Activated T-cell treated with anti-CD3 and anti-CD28 coated beads for 24 hours (primary cell): ENCODE data around the gene RLF.
"Not testable (repeated sequence)": the region's sequence is repeated elsewhere in the genome, so short reads cannot be mapped to it uniquely, and the experiment has no call there.

ENCODE experiments used
- DNase-seq: peaks from one replicate; pipeline ENCODE4 v3.0.0-alpha.2; 2020; ENCODE audit warnings: low read depth

RLF gene

DNA sequence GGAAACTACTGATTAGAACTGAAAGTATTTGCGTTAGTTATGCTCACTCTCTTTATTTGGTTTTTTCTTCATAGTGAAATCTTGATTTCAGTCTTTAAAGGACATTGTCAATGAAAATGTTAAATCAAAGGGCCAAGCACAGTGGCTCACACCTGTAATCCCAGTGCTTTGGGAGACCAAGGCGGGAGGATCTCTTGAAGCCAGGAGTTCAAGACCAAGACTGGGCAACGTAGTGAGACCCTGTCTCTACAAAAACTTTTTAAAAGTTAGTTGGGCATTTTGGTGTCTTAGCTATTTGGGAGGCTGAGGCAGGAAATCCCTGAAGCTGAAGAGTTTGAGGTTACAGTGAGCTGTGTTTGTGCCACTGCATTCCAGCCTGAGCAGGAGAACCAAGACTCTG lies 13.6 kb downstream of the RLF start:
- DNase-seq = no peak

DNA sequence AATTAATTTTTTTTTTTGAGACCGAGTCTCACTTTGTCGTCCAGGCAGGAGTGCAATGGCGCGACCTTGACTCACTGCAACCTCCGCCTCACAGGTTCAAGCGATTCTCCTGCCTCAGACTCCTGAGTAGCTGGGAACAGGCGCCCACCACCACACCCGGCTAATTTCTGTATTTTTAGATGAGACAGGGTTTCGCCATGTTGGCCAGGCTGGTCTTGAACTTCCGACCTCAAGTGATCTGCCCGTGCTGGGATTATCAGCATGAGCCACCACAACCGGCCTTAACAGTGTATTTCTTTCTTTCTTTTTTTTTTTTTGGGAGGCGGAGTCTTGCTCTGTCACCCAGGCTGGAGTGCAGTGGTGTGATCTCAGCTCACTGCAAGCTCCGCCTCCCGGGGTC lies 15.8 kb downstream of the RLF start:
- DNase-seq = not testable (repeated sequence)

DNA sequence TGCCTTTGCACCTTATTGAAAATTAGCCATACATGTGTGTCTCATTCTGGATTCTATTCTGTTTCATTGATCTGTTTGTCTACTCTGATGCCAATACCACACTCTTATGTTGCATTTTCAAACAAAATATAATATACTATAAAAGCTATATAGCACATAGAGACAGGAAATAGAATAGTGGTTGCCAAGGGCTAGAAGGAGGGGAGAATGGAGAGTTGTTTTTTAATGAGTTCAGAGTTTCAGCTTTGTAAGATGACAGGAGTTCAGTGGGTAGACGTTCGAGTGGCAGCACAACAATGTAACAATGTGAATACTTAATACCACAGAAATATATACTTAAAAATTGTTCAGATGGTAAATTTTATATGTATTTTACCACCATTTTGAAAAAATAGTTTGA lies 17.0 kb downstream of the RLF start:
- DNase-seq = no peak

DNA sequence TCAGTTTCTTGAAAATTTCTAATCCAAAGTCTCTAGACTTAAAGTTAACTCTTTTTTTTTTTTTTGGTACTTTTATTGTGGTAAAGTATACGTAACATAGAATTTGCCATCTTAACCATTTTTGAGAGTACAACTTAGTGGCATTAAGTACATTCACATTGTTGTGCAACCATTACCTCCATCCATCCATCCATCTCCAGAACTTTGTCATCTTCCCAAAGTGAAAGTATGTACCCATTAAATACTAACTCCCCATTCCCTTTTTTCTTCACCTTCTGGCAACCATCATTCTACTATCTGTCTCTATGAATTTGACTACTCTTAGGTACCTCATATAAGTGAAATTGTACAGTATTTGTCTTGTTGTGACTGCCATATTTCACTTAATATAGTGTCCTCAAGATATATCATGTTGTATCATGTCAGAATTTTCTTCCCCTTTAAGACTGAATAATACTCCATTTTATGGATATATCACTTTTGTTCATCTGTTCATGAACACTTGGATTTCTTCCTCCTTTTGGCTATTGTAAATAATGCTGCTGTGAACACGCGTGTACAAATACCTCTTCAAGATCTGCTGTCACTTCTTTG lies 18.4 kb downstream of the RLF start:
- no peak for DNase-seq

DNA sequence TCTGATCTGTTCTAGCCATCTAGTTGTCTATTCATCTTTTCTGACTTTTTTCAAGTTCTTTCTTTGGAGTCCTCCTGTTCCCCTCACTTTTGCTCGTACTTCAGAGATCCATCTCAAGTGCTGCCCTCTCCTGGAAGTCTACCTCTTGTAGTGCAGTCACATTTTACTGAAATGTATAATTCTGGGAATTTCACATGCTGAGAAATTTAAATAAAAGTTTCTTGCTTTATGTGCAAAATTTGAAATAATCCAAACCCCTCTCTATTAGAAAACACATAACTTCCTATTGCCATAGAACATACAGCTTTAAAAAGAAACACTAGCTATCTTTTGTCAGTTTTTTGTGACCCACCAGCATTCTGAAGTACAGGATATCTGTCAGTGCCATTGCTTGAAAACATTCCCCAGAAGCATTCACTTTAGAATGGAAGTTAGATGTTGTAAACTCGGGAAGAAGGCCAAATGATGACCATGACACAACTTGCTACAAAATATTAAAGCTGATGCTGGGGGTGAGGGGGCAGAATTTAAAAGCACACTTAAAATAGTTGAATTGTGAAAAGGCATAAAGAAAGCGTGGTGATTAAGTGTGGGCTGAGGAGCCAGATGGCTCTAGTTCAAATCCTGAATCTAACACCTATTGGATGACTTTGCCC lies 22.0 kb downstream of the RLF start:
- DNase-seq = no peak

DNA sequence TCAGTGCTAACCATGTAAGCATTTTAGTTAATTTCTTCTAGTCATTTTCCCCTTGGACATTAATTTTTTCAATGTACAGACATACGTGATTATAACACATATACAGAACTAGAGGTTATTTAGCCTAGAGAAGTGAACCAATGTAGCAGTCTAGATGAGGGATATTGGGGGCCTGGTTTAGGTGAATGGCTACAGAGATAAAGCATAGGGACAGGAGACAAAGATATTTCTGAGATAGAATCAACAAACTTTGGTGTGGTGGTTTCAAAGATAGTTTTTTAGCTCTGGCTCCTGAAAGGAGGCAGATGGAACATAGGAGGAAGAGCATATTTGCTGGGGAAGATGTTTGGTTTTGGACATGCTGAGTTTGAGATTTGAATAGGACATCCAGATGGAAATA lies 23.0 kb downstream of the RLF start:
- no peak for DNase-seq

DNA sequence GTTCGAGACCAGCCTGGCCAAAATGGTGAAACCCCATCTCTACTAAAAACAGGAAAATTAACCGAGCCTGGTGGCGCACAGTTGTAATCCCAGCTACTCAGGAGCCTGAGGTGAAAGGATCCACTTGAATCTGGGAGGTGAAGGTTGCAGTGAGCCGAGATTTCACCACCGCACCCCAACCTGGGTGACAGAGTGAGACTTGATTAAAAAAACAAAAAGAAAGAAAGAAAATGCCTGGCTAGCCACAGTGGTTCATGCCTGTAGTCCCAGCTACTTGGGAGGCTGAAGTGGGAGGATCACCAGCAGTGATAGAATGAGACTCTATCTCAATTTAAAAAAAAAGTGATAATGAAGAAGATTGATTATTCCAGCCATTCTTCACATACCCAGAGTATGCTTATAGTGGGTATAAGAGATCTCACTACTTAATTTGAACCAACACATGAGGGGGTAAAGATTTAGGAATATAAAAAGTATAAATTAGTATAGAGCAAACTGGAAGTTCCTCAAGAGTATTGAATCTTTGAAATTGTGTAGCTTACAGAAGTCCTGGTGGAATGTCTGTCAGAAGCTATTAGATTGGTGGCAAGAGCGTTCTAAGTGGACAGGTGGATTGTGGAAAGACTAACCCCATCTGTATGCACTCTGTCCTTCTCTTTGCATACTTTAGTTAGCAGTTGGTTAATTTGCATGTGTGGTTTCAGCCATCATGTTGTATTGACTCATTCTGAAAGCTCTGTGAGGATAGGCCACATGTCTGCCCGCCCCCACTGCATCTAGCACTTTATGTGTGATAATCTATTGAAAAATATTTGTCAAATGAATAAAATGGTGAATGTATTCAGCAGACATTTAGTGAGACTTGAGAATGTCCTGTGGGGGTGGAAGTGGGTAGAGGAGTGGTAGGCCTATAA lies 25.0 kb downstream of the RLF start:
- peak; percentile 40 for DNase-seq

DNA sequence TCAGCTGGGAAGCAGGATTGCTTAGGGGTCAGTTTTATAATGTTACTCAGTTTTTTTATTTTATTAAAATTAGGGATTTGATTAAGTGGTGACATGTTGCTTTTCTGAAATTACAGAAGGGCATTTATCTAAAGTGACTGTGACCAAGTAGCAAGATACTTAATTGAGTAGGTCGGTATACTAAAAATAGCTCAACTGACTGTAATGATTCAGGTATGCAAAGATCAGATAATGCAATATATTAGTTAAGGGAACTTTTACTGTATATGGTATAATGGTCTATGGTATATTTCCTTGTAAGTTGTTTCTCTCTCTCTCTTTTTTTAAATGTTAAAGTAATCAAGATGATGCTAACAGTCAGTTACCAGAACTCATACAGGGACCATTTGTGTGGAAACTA lies 26.2 kb downstream of the RLF start:
- no peak for DNase-seq

DNA sequence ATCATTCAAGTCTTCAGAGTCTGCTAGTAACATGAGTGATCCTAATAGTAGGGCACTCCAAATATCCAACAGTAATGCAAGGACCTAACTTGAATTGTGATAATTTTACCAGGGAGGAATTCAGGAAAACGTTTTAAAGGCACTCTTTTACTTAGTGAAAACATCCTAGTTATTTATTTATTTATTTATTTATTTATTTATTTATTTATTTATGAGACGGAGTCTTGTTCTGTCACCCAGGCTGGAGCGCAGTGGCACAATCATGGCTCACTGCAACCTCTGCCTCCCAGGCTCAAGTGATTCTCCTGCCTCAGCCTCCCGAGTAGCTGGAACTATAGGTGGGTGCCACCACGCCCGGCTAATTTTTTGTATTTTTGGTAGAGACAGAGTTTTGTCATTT lies 33.5 kb downstream of the RLF start:
- not testable (repeated sequence) for DNase-seq

DNA sequence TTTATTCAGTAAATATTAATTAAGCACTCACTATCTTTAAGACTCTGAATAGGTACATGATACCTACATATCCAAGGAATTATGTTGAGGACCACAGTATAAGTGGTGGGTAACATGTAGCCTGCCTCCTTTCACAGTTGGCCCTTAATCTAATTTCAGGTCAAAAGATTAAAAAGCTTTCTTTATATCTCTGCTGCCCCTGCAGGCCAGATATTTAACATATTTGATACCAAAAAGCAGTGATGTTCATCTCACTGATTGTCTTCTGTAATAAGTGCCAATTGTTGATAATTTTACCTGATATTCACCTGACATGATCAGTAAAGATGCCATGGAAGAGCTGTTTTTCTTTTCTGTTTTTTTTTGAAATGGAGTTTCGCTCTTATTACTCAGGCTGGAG lies 36.5 kb downstream of the RLF start:
- DNase-seq = no peak

DNA sequence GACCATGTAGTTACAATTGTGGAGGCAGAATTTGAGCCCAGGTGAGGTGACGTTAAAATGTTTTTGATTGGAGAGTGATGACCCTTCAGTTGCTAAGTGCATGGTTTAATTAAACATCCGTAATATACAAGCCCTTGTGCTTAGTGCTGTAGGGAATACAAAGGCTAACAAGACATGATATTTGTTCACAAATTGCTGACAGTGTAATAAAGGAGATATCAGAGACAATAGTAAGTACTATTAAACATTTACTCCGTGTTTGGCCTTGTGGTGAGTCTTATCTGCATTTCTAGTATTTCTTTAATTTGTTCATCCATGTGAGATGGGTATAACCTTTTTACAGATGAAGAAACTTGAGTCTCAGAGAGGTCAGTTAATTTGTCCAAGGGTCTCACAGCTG lies 37.9 kb downstream of the RLF start:
- no peak for DNase-seq

DNA sequence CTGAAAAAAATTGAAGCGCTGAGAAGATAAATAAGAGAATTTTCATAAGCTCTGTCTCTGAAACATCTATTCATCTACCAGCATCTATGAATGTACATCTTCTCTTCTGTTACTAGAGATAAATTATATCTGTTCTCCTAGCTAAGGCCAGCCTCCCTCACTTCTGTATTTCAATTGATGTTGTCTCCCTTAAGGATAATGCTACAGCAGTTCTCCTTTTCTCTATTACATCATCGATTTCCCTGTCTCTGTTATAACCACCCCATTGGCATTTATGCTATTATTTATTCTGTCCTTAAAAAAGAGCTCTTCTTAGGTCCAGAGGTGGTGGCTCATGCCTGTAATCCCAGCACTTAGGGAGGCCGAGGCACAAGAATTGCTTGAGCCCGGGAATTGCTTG lies 43.7 kb downstream of the RLF start:
- DNase-seq = no peak

DNA sequence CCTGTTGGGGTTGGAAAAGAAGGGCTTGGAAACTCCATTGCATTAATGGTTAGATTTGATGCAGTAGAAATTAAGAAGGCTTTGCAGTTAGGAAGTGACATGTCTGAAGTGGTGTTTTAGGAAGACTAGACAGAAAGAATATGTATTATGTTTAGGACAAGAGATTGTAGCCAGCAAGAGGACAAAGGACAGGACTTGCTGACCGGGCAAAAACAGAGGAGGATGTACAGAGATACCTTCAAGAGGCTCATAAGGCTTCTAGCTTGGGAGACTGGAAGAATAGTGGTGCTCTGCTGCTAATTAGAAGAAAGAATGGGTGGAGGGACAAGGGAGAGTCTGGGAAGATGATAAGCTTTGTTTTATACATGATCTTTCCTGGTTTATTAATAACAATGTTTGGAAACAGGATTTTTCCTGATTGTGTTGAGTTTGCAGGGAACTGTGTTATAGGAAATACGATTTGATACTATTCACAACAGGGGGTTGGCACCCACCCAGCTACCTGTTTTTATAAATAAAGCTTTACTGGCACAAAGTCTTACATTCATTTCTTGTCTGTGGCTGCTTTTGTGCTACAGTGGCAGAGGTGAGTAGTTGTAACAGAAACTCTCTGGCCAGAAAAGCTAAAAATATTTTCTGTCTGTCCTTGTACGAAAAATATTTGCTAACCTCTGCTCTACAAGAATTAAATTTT lies 49.5 kb downstream of the RLF start:
- no peak for DNase-seq

DNA sequence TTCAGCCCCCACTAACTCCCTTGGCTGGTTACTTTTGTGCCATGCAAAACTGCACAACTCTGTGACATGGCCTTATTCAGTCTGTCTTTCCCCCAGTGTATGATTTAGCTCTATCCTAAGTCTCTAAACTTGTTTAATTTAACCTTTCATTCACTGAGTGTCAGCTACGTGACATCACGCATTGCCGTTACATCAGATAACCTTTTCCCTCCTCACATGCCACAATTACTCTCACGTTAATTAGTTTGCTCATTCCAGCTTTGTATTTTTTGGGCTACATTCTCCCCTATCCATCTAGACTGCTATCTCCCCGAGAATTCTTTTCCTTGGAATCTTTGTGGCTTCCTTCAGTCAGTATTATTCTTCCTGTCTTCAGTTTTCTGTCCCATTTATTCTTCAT lies 57.1 kb downstream of the RLF start:
- DNase-seq = no peak

DNA sequence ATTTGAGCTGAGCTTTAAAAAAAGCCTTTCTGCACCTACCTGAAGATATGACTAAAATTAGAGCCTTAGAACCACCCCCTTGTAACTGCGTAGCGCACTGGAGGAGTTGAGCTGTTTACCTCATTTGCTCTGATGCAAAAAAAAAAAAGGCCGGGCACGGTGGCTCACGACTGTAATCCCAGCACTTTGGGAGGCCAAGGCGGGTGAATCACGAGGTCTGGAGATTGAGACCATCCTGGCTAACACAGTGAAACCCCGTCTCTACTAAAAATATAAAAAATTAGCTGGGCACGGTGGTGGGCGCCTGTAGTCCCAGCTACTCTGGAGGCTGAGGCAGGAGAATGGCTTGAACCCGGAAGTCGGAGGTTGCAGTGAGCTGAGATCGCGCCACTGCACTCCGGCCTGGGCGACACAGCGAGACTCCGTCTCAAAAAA lies 60.3 kb downstream of the RLF start:
- DNase-seq = not testable (repeated sequence)

DNA sequence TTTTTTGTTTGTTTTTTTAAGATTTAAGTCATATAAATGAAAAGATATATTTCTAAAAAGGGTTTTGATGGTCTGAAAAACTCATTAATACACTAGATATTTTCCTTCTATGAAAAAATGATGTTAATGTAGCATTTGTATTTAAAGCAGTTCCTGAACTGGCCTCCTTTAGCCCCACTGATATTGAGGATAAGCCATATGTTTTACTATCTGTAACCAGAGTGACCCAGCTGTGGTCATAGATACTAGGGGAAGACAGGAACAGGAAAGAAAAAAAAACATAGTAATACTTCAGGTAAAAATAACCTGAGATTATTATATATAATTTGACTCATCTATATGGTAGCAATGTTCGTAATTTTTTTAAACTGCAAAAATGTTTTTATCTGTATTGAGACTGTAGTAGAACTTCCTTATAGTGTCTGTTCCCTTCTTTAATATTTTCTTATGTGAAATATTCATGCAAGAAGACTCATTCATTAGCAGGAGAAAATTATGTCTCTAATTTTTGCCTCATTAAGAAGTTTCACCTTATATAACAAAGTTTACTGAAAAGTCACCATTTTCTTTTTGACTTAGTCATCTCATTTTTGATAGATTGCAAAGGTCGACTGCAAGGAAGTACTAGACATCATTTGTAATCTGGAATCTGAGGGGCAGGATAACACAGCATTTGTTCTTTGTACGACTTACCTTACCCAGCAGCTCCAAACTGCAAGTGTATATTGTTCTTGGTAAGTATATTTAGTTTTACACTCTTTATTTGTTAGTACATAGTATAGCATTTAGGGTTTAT lies 61.0 kb downstream of the RLF start:
- no peak for DNase-seq

DNA sequence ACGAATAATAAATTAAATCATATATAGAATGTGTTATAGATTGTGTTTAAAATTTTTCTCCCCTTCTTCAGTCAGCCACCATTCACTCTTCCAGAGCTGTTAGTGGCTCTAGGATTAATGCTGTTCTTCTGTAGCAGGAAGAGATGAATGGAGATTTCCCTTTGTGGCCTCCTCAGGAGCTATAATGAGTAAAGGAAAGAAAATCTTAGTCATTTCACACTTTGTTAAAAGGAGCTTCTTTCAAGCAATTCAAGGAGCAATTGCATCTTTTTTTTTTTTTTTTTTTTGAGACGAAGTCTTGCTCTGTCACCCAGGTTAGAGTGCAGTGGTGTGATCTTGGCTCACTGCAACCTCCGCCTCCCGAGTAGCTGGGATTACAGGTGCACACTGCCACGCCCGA lies 62.9 kb downstream of the RLF start:
- no peak for DNase-seq

DNA sequence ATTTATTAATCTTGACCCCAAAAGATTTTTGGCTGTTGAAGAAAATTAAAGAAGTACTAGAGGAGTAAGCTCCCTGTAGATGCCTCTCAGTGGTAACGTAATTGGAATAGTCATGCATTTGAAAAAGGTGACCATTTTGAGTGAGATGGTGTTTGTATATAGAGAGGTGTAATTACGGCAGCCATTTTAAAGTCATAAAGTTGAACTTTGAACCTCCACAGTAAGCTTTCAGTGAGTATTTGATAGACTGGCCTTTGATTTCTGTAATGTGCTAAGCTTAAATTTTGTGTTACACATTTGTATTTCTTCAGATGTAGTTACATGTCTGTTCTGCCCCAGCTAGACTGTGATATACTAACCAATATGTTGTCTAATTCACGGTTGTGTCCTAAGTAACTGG lies 65.0 kb downstream of the RLF start:
- DNase-seq = no peak

DNA sequence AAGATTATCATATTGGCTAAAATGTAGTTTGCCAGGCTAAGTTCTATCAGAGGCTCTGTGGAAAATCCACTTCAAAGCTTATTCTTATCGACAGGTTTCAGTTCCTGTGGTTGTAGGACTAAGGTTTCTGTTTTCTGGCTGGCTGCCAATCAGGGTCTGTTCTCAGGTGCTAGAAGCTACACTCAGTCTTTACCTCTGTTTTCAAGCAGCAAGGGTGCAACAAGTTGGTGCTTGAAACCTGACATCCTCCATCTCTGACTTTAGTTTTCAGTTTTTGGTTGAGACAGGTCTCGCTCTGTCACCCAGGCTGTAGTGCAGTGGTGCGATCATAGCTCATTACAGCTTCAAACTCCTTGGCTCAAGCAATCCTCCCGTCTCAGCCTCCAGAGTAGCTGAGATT lies 71.3 kb downstream of the RLF start:
- peak; percentile 44 for DNase-seq

DNA sequence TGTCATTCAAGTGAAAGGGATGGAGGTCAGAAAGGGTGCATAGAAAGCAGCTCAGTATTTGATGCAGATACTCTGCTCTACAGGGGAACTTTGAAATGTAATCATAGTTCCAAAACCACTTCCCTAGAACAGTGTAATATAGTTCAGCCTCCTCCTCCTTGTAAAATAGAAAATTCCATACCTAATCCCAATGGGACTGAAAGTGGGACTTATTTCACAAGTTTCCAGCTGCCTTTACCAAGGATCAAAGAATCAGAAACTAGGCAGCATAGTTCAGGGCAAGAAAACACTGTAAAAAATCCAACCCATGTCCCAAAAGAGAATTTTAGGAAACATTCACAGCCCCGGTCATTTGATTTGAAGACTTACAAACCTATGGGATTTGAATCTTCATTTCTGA lies 78.4 kb downstream of the RLF start:
- no peak for DNase-seq

DNA sequence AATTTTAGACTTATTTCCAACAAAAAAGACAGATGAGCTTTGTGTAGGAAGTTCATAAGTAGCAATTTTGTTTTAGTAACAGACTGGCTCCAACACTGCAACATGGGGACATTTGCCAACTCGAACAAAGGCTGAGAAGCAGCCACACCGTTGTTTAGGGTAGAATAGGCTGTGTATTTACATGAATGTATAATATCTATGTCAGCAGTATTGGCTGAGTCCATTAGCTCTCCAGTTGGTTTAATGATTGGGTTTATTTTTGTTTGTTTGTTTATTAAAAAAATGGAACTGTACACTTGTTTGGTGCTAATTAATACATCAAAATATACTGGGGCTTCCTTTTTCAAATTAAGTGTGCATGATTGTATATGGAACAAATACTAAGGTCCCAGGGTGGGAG lies 79.2 kb downstream of the RLF start:
- no peak for DNase-seq

DNA sequence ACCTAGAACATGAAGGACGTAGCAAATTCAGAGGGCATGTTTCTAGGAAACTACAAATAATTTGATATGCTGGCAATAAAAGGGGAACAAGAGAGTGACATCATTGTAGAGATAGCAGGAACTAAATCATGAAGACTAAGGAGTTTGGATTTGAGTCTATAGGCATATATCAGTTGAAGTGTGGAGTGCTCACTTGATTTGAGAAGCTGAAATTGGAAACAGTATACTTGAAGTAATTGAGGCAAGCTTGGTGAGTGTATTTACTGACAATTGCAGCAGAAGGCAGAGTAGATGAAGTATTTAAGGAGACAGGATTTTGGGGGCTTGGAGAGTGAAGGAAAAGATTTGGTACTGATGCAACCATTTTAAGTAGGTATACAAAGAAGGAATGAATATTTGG lies 80.2 kb downstream of the RLF start:
- no peak for DNase-seq
